ENCODE results near the gene RPS6KB1.
"Not testable (repeated sequence)": the region's sequence is repeated elsewhere in the genome, so short reads cannot be mapped to it uniquely, and the experiment has no call there.

DNA sequence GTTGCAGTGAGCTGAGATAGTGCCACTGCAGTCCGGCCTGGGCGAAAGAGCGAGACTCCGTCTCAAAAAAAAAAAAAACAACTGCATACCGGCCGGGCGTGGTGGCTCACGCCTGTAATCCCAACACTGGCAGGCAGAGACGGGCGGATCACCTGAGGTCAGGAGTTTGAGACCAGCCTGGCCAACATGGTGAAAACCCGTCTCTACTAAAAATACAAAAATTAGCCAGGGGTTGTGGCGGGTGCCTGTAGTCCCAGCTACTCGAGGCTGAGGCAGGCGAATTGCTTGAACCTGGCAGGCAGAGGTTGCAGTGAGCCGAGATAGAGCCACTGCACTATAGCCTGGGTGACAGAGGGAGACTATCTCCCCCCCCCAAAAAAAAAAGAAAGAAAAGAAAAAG lies 42.6 kb upstream of the RPS6KB1 start:
- TF ChIP-seq CREB1 (IDR thresholded peaks at IDR 0.05; ENCODE audit: low read depth); EZH2 (IDR thresholded peaks at IDR 0.05; ENCODE audit: borderline replicate concordance, control insufficient read depth, low read depth, low read length); POLR2A (IDR thresholded peaks at IDR 0.05; ENCODE audit: low read depth, low read length); SIN3A (IDR thresholded peaks at IDR 0.05; ENCODE audit: low read depth, low read length); CBFB (IDR thresholded peaks at IDR 0.05; ENCODE audit: low read depth): not testable (repeated sequence)
- TF ChIP-seq, protein P1, sequence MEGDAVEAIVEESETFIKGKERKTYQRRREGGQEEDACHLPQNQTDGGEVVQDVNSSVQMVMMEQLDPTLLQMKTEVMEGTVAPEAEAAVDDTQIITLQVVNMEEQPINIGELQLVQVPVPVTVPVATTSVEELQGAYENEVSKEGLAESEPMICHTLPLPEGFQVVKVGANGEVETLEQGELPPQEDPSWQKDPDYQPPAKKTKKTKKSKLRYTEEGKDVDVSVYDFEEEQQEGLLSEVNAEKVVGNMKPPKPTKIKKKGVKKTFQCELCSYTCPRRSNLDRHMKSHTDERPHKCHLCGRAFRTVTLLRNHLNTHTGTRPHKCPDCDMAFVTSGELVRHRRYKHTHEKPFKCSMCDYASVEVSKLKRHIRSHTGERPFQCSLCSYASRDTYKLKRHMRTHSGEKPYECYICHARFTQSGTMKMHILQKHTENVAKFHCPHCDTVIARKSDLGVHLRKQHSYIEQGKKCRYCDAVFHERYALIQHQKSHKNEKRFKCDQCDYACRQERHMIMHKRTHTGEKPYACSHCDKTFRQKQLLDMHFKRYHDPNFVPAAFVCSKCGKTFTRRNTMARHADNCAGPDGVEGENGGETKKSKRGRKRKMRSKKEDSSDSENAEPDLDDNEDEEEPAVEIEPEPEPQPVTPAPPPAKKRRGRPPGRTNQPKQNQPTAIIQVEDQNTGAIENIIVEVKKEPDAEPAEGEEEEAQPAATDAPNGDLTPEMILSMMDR (IDR thresholded peaks at IDR 0.05 in 2 of 3, conservative IDR thresholded peaks at IDR 0.05 in 1 of 3; ENCODE audit: control insufficient read depth in 2 of 3, extremely low read depth in 1 of 3, insufficient read depth in 1 of 3, low read depth in 3 of 3, low read length in 3 of 3), result not testable (repeated sequence)

Data from GM12878 (cell line).